Activated naive CD4-positive, alpha-beta T cell treated with anti-CD3 and anti-CD28 coated beads, Interleukin-2, amount 10 ng/mL, durations not matched to agents 7 days and 5 days (primary cell): ENCODE measurements around the gene SUPT5H.

ENCODE experiments used
- CTCF ChIA-PET: fragments of 350-600 bp; sonication (Branson Sonifier 250); formaldehyde crosslinking; loops from one replicate; lab custom pipeline; 2021; ENCODE audit warnings: antibody characterized with exemption; lab: Charles Lee
- DNase-seq: peaks from one replicate; pipeline ENCODE4 v3.0.0-alpha.2; 2020
- H3K27ac Mint-ChIP-seq: one replicate; pipeline ENCODE4 v1.8.0; 2021; ENCODE audit warnings: mild to moderate bottlenecking, moderate library complexity, mixed read lengths
- H3K27me3 Mint-ChIP-seq: one replicate; pipeline ENCODE4 v1.8.0; 2021; ENCODE audit warnings: mild to moderate bottlenecking, mixed read lengths
- H3K36me3 Mint-ChIP-seq: one replicate; pipeline ENCODE4 v1.8.0; 2021; ENCODE audit warnings: mixed read lengths
- H3K4me1 Mint-ChIP-seq: one replicate; pipeline ENCODE4 v1.8.0; 2021; ENCODE audit warnings: mixed read lengths
- H3K4me3 Mint-ChIP-seq: one replicate; pipeline ENCODE4 v1.8.0; 2021; ENCODE audit warnings: mild to moderate bottlenecking, moderate library complexity, mixed read lengths
- H3K9me3 Mint-ChIP-seq: one replicate; pipeline ENCODE4 v1.8.0; 2021; ENCODE audit warnings: mixed read lengths

The SUPT5H gene

DNA sequence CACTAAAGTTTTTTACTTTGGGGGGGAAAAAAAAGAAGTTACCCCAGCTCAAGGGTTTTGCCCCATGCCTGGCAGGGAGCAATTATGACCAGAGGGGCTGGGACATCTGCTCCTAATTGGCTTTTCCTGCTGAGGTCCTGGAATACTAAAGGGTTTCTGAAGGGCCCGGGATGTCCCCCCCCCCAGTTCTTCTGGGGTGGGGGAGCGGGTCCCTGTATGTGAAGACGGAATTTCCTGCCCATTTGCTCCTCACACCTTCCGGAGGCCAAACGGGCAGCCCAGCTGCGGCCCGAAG is 52.3 kb downstream of the SUPT5H start:
- CTCF ChIA-PET: interaction anchor here (0.9 to 1.8 kb wide), 4 partner anchors 17 to 57 kb away, joined by 3 to 9 read pairs (median 6); partner anchors contain the start of gene EID2B
- no peak overlapping the region for H3K4me3 Mint-ChIP-seq
- no peak overlapping the region for H3K27ac Mint-ChIP-seq
- H3K27me3 Mint-ChIP-seq: peaks cover 62% of the 10 kb centered on the region
- no peaks in the 10 kb centered on the region for H3K9me3 Mint-ChIP-seq
- H3K4me1 Mint-ChIP-seq: peaks cover 15% of the 10 kb centered on the region
- DNase-seq: no peak
- H3K36me3 Mint-ChIP-seq: no peaks in the 10 kb centered on the region

DNA sequence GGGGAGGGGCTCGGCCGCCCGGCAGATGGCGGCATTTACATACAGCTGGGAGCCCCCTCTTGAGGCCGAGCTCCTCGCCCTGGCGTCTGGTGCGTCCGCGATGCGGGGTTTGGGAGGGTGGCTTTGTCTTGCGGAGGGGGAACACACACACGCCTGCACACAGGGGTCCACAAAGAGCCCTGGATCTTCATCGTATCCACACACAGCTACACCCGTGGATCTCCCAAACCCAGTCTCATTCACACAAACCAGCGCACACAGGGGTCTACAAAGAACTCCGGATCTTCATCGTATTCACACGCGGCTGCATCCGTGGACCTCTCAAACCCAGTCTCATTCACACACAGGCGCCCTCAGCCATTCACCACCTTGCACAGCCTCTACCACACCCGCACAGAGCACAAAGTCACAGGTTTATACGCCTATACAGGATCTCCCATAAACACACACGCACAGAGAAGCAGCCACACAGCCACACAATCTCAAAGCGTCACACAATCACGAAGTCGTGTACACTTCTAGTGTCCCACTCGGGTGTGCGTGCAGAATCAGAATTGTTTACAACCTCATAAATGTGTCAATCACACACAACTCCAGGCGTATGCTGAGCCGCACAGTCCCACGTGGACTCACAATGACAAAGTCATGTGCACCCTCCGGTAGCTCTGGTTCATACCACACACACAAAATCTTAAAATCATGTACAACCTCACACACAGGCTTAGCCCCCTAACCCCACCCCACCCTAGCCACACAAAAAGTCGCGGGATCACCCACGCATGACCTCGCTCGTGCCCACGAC is 52.8 kb downstream of the SUPT5H start:
- CTCF ChIA-PET: interaction anchor here (0.6 to 1.8 kb wide), 6 partner anchors 16 to 297 kb away, joined by 3 to 9 read pairs (median 4); partner anchors contain the start of gene EID2B
- H3K27me3 Mint-ChIP-seq: peaks cover 65% of the 10 kb centered on the region
- no peaks in the 10 kb centered on the region for H3K36me3 Mint-ChIP-seq
- no peaks in the 10 kb centered on the region for H3K9me3 Mint-ChIP-seq
- H3K4me3 Mint-ChIP-seq: peak overlapping the region; percentile 1
- H3K4me1 Mint-ChIP-seq: peaks cover 18% of the 10 kb centered on the region
- peak overlapping the region; percentile 0 for H3K27ac Mint-ChIP-seq
- DNase-seq: peak; percentile 59

DNA sequence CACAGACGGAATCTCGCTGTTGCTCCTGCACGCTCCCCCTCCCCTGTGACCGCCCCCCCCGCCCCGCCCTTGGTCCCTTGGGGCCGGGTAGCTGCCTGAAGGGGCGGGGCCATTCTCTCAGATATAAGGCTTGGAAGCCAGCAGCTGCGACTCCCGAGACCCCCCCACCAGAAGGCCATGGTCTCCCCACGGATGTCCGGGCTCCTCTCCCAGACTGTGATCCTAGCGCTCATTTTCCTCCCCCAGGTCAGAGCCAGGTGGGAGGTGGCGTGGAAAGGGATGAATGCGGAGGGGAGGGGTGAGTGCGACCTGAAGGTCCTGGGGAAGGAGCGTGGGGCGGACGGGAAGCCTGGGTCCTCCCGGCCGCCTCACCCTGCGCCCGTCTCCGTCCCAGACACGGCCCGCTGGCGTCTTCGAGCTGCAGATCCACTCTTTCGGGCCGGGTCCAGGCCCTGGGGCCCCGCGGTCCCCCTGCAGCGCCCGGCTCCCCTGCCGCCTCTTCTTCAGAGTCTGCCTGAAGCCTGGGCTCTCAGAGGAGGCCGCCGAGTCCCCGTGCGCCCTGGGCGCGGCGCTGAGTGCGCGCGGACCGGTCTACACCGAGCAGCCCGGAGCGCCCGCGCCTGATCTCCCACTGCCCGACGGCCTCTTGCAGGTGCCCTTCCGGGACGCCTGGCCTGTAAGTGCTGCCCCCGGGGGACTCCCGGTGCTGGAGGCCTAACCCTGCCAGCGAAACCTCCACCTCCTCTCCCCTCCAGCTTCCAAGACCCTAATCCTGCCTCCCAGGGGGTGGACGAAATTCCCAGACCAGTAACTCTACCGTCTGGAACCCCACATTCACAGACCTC is 53.6 kb downstream of the SUPT5H start, which contains the start of gene DLL3:
TSS of gene DLL3 (plus strand) at position 150 of the 845 bp plus-strand sequence. CDS start at position 178, 28 bp downstream.
- H3K36me3 Mint-ChIP-seq: no peaks in the 10 kb centered on the region
- peak within 1 kb of the TSS; percentile 31 for H3K4me3 Mint-ChIP-seq
- H3K27me3 Mint-ChIP-seq: peaks cover 73% of the 10 kb centered on the region
- peaks cover 24% of the 10 kb centered on the region for H3K4me1 Mint-ChIP-seq
- H3K9me3 Mint-ChIP-seq: no peaks in the 10 kb centered on the region
- CTCF ChIA-PET: interaction anchor here (0.6 to 1.3 kb wide), 2 partner anchors 26 to 296 kb away, joined by 3 to 5 read pairs; no protein-coding TSS in a partner anchor
- peak; percentile 29 for DNase-seq
- peak within 1 kb of the TSS; percentile 9 for H3K27ac Mint-ChIP-seq

DNA sequence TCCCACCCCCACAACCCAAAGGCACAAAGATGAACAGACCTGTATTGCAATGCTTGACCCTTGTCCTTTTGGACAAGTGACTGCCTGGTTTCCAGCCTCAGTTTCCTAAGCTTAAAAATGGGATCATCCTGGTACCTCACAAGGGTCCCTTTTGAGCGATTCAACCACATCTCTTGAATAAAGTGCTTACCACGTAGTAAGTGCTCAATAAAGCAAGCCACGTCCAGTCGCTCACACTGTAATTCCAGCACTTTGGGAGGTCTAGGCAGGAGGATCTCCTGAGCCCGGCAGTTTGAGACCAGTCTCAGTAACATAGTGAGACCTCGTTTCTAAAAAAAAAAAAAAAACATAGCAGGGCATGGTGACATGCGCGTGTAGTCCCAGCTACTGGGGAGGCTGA is 54.5 kb downstream of the SUPT5H start:
- no peaks in the 10 kb centered on the region for H3K9me3 Mint-ChIP-seq
- no peak overlapping the region for H3K4me3 Mint-ChIP-seq
- peak overlapping the region; percentile 9 for H3K27ac Mint-ChIP-seq
- no peak for DNase-seq
- CTCF ChIA-PET: interaction anchor here (0.7 to 0.9 kb wide), 2 partner anchors 14 to 25 kb away, joined by 3 read pairs; no protein-coding TSS in a partner anchor
- peaks cover 26% of the 10 kb centered on the region for H3K4me1 Mint-ChIP-seq
- H3K27me3 Mint-ChIP-seq: peaks cover 82% of the 10 kb centered on the region
- H3K36me3 Mint-ChIP-seq: no peaks in the 10 kb centered on the region

- Mint-ChIP-seq H3K4me3 (no peak overlapping the region), H3K4me1 (peaks cover 26% of the 10 kb centered on the region), H3K27me3 (peaks cover 85% of the 10 kb centered on the region), H3K9me3 (no peaks in the 10 kb centered on the region), H3K36me3 (no peaks in the 10 kb centered on the region), H3K27ac (no peak overlapping the region)
- DNase-seq: no peak
- CTCF ChIA-PET: interaction anchor here (0.7 to 0.9 kb wide), 3 partner anchors 14 to 32 kb away, joined by 3 read pairs; no protein-coding TSS in a partner anchor
Observed at GRCh38 chr19:39500543-39500942, 55.2 kb downstream of the SUPT5H start.

GRCh38 chr19:39501340-39501739 is 56.0 kb downstream of the SUPT5H start:
- DNase-seq: no peak
- H3K36me3 Mint-ChIP-seq: no peaks in the 10 kb centered on the region
- no peaks in the 10 kb centered on the region for H3K9me3 Mint-ChIP-seq
- no peak overlapping the region for H3K27ac Mint-ChIP-seq
- H3K4me1 Mint-ChIP-seq: peaks cover 29% of the 10 kb centered on the region
- H3K27me3 Mint-ChIP-seq: peaks cover 87% of the 10 kb centered on the region
- CTCF ChIA-PET: no interaction called here
- H3K4me3 Mint-ChIP-seq: no peak overlapping the region

DNA sequence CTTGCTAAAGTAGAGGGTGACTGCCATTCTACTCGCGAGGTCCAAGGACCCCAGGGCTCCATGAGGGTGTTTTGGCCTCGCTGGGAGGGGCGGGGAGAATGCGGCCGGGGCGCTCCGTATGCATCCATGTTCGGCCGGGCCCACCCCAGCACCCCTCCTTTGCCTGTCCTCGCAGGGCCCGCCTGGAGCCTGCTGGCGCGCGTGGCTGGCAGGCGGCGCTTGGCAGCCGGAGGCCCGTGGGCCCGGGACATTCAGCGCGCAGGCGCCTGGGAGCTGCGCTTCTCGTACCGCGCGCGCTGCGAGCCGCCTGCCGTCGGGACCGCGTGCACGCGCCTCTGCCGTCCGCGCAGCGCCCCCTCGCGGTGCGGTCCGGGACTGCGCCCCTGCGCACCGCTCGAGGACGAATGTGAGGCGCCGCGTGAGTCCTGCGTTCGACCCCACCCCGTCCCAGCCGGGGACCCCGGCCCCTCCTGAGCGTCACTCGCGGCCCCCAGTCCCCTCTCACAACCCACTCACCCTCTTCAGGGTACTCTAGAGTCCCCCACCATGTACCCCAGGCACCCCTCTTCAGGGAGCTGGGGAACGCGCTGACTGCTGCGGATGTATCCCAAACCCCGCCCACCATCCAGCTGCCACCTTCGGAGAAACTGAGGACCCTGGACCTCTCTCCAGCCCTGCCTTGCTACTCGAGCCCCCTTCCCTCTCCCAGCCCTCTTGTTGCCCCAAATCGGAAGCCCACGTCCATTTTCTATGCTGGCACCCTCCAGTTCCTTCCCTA is 57.4 kb downstream of the SUPT5H start:
- H3K36me3 Mint-ChIP-seq: no peaks in the 10 kb centered on the region
- peak overlapping the region; percentile 40 for H3K4me3 Mint-ChIP-seq
- CTCF ChIA-PET: interaction anchor here (0.6 to 2.1 kb wide), 12 partner anchors 8 to 67 kb away, joined by 3 to 11 read pairs (median 4); partner anchors contain the start of genes EID2B, RPS16 and SELENOV
- peak; percentile 78 for DNase-seq
- H3K9me3 Mint-ChIP-seq: no peaks in the 10 kb centered on the region
- H3K27ac Mint-ChIP-seq: no peak overlapping the region
- peaks cover 39% of the 10 kb centered on the region for H3K4me1 Mint-ChIP-seq
- H3K27me3 Mint-ChIP-seq: peaks cover 87% of the 10 kb centered on the region

DNA sequence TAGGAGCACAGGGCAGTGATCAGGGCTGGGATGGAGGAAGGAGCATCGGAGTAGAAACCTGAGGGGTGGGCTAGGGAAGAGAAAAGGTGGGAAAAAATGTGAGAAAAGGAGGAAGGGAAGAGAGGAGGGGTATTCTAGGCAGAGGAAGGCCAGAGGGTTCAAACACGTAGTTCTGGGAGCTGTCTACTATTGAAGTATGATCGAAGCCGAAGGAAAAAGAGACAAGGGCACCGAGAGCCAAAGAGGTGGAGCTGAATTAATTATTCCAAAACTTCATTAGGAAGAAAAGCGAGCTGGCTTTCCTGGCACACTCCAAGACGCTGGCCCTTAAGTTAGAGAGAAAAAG is 61.2 kb downstream of the SUPT5H start:
- no peak for DNase-seq
- CTCF ChIA-PET: interaction anchor here (1.1 kb wide), 1 partner anchor 66 kb away, joined by 5 read pairs; no protein-coding TSS in a partner anchor
- H3K4me3 Mint-ChIP-seq: peak overlapping the region; percentile 58
- peaks cover 28% of the 10 kb centered on the region for H3K4me1 Mint-ChIP-seq
- no peak overlapping the region for H3K27ac Mint-ChIP-seq
- H3K27me3 Mint-ChIP-seq: peaks cover 79% of the 10 kb centered on the region
- no peaks in the 10 kb centered on the region for H3K9me3 Mint-ChIP-seq
- H3K36me3 Mint-ChIP-seq: no peaks in the 10 kb centered on the region

GRCh38 chr19:39506944-39507714 is 61.7 kb downstream of the SUPT5H start:
- CTCF ChIA-PET: interaction anchor here (1.1 kb wide), 1 partner anchor 67 kb away, joined by 5 read pairs; no protein-coding TSS in a partner anchor
- H3K9me3 Mint-ChIP-seq: no peaks in the 10 kb centered on the region
- H3K4me3 Mint-ChIP-seq: peak overlapping the region; percentile 69
- H3K4me1 Mint-ChIP-seq: peaks cover 28% of the 10 kb centered on the region
- DNase-seq: peak; percentile 68
- H3K27ac Mint-ChIP-seq: no peak overlapping the region
- no peaks in the 10 kb centered on the region for H3K36me3 Mint-ChIP-seq
- H3K27me3 Mint-ChIP-seq: peaks cover 83% of the 10 kb centered on the region

GRCh38 chr19:39507715-39508364 is 62.5 kb downstream of the SUPT5H start:
- Mint-ChIP-seq H3K9me3 (no peaks in the 10 kb centered on the region), H3K27me3 (peaks cover 90% of the 10 kb centered on the region), H3K4me3 (peak overlapping the region; percentile 69), H3K36me3 (no peaks in the 10 kb centered on the region), H3K4me1 (peaks cover 28% of the 10 kb centered on the region), H3K27ac (no peak overlapping the region)
- DNase-seq: no peak
- CTCF ChIA-PET: no interaction called here

- no peaks in the 10 kb centered on the region for H3K36me3 Mint-ChIP-seq
- peaks cover 90% of the 10 kb centered on the region for H3K27me3 Mint-ChIP-seq
- H3K9me3 Mint-ChIP-seq: no peaks in the 10 kb centered on the region
- no peak overlapping the region for H3K4me3 Mint-ChIP-seq
- peaks cover 20% of the 10 kb centered on the region for H3K4me1 Mint-ChIP-seq
- CTCF ChIA-PET: interaction anchor here (0.7 to 1.0 kb wide), 2 partner anchors 24 to 26 kb away, joined by 3 read pairs; partner anchors contain the start of gene EID2B
- H3K27ac Mint-ChIP-seq: no peak overlapping the region
- DNase-seq: no peak
Observed at GRCh38 chr19:39508629-39509028, 63.2 kb downstream of the SUPT5H start.

DNA sequence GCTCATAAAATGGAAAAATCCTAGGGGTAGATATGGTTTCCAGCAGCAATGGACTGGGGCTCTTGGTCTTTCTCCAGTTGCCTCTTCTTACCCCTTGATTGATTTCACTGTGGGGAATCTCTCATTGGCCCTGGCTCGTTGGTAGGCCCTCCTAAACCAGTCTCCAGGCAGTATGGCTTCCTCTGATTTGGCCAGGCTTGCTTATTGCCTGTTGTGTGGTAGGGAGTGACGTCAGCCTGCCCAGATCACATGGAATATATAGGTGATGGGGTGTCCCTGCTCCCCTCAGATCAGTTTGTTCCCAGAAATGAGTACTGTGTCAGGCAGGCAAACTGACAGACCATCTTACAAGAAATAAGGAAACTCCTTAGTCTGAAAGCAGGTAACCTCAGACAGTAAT is 63.9 kb downstream of the SUPT5H start:
- CTCF ChIA-PET: interaction anchor here (0.7 to 1.0 kb wide), 3 partner anchors 23 to 74 kb away, joined by 3 read pairs; partner anchors contain the start of genes EID2B and RPS16
- no peaks in the 10 kb centered on the region for H3K9me3 Mint-ChIP-seq
- no peak overlapping the region for H3K27ac Mint-ChIP-seq
- DNase-seq: no peak
- peaks cover 19% of the 10 kb centered on the region for H3K4me1 Mint-ChIP-seq
- H3K4me3 Mint-ChIP-seq: no peak overlapping the region
- H3K36me3 Mint-ChIP-seq: no peaks in the 10 kb centered on the region
- H3K27me3 Mint-ChIP-seq: peaks cover 90% of the 10 kb centered on the region
